Measurements from ENCODE around the gene SND1. TPM values are rescaled to one million over a fixed set of nuclear protein-coding genes. Genes with fewer than 3 reads are reported as not detected.

SND1 gene
- total and polyA plus RNA-seq, 2 donors (not counting 3 experiments of a cell fraction or from before 2014, with no cell fraction given): 116 to 249 TPM

DNA sequence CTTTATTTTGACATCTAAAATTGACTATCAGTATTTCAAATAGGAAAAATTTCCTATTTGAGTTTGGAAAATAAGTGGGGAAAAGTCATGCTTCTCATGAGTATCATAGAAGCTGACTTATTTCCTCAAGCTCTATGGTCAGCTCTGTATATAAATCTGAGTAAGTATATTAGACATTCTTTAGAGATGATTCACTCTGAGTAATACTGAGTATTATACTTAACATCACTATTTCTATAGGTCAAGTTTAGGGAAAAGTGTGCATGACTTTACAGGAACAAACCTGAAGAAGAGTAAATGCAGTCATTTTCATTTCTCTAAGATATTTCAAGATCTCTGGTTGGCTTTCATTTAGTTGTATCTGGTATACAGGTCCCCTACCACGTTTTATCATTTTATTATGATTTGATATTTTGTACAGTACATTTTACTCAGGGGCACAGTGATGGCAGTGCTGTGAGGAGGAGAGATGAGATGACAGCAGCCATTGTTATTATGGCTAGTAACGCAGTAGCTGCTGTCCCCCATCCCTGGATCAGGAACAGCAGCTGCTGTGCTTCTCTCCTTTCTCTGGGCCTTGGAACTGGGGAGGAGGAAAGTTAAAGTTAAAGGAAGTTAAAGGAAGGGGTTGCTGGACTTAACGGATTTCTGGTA is 15.2 kb downstream of the SND1 start:
- H3K27ac ChIP-seq (ENCODE audit: insufficient read depth, low read depth, low read length): peak overlapping the region; percentile 93
- TF ChIP-seq FOS (IDR thresholded peaks at IDR 0.05; ENCODE audit: borderline replicate concordance, insufficient read depth, low read length) (peak; percentile 96), JUN (IDR thresholded peaks at IDR 0.05; ENCODE audit: borderline replicate concordance, insufficient read depth, insufficient read length, low read depth) (peak; percentile 85), POLR2AphosphoS5 (IDR thresholded peaks at IDR 0.05; ENCODE audit: insufficient read depth, low read depth, low read length) (no peak)
- H4K20me1 ChIP-seq (replicated peaks; ENCODE audit: control insufficient read depth, extremely low read depth, insufficient read depth, low read length): peaks cover 3% of the 10 kb centered on the region
- POLR2A ChIA-PET: interaction anchor here (0.9 kb wide), 1 partner anchor 81 kb away, joined by 3 read pairs; the partner anchor contains the start of gene GCC1
- no peak overlapping the region for H2AFZ ChIP-seq (ENCODE audit: low read depth, low read length)
- H3K27me3 ChIP-seq (ENCODE audit: control insufficient read depth in 2 of 2, insufficient read depth in 2 of 2, low read length in 2 of 2): no peaks in the 10 kb centered on the region
- no peaks in the 10 kb centered on the region for H3K9me3 ChIP-seq (replicated peaks; ENCODE audit: control insufficient read depth, insufficient read depth, low read length)
- H3K9ac ChIP-seq (replicated peaks; ENCODE audit: extremely low read depth, insufficient read depth, low read length): peak overlapping the region; percentile 44
- H3K4me1 ChIP-seq (ENCODE audit: control insufficient read depth, extremely low read depth, insufficient read depth, low read length): peaks cover 37% of the 10 kb centered on the region
- DNase-seq (ENCODE audit: low read depth, low spot score): peak; percentile 61
- FAIRE-seq: peak; percentile 68
- peak overlapping the region; percentile 76 for H3K4me2 ChIP-seq (ENCODE audit: insufficient read depth, low read length)
- peaks cover 0 to 2% of the 10 kb centered on the region in 2 experiments for H3K36me3 ChIP-seq (ENCODE audit: control insufficient read depth in 2 of 2, extremely low read depth in 1 of 2, insufficient read depth in 2 of 2, low read length in 2 of 2)
- H3K4me3 ChIP-seq (replicated peaks in 1 of 3; ENCODE audit: insufficient read depth in 1 of 3, low read depth in 1 of 3, low read length in 3 of 3): peak overlapping the region in 1 of 3 experiments; percentile 1
- intact Hi-C loops (cut with micrococcal nuclease) (loop anchor here (1.0 kb wide), 2 partner anchors 8 to 13 kb away; no protein-coding TSS in a partner anchor), dilution Hi-C loops (cut with MboI; ENCODE audit: extremely low pct_ligation_motif_present, low sequenced_read_pairs) (no loop called here)
- CTCF ChIA-PET: interaction anchor here (0.6 to 2.1 kb wide), 10 partner anchors 9 to 542 kb away, joined by 3 to 14 read pairs (median 6); partner anchors contain the start of gene ARF5
- BruUV-seq (replicated peaks): TSS peak; percentile 86
- H3K79me2 ChIP-seq (ENCODE audit: control insufficient read depth, insufficient read depth, low read length): peaks cover 88% of the 10 kb centered on the region
- no peaks in the 10 kb centered on the region for H3K9me1 ChIP-seq (replicated peaks; ENCODE audit: control insufficient read depth, extremely low read depth, insufficient read depth, low read length)

- TF ChIP-seq POLR2AphosphoS5 (IDR thresholded peaks at IDR 0.05; ENCODE audit: insufficient read depth, low read depth, low read length) (no peak), POLR2A (IDR thresholded peaks at IDR 0.05; ENCODE audit: low read depth, low read length) (no peak), FOS (IDR thresholded peaks at IDR 0.05; ENCODE audit: borderline replicate concordance, insufficient read depth, low read length) (peak; percentile 36)
- intact Hi-C loops (cut with micrococcal nuclease) (loop anchor here (1.0 kb wide), 2 partner anchors 7 to 14 kb away; no protein-coding TSS in a partner anchor), dilution Hi-C loops (cut with MboI; ENCODE audit: extremely low pct_ligation_motif_present, low sequenced_read_pairs) (no loop called here)
- H3K9me1 ChIP-seq (replicated peaks; ENCODE audit: control insufficient read depth, extremely low read depth, insufficient read depth, low read length): no peaks in the 10 kb centered on the region
- peaks cover 37% of the 10 kb centered on the region for H3K4me1 ChIP-seq (ENCODE audit: control insufficient read depth, extremely low read depth, insufficient read depth, low read length)
- FAIRE-seq (peak; percentile 71), DNase-seq (ENCODE audit: low read depth, low spot score) (peak; percentile 34)
- no peak overlapping the region for H2AFZ ChIP-seq (ENCODE audit: low read depth, low read length)
- H3K9me3 ChIP-seq (replicated peaks; ENCODE audit: control insufficient read depth, insufficient read depth, low read length): no peaks in the 10 kb centered on the region
- H3K27ac ChIP-seq (ENCODE audit: insufficient read depth, low read depth, low read length): peak overlapping the region; percentile 93
- no TSS peak for BruUV-seq (replicated peaks)
- H3K79me2 ChIP-seq (ENCODE audit: control insufficient read depth, insufficient read depth, low read length): peaks cover 87% of the 10 kb centered on the region
- no peak overlapping the region for H3K9ac ChIP-seq (replicated peaks; ENCODE audit: extremely low read depth, insufficient read depth, low read length)
- H4K20me1 ChIP-seq (replicated peaks; ENCODE audit: control insufficient read depth, extremely low read depth, insufficient read depth, low read length): peaks cover 3% of the 10 kb centered on the region
- H3K4me2 ChIP-seq (ENCODE audit: insufficient read depth, low read length): peak overlapping the region; percentile 76
- no peak overlapping the region for H3K4me3 ChIP-seq (replicated peaks in 1 of 3; ENCODE audit: insufficient read depth in 1 of 3, low read depth in 1 of 3, low read length in 3 of 3)
- H3K36me3 ChIP-seq (ENCODE audit: control insufficient read depth in 2 of 2, extremely low read depth in 1 of 2, insufficient read depth in 2 of 2, low read length in 2 of 2): peaks cover 0 to 2% of the 10 kb centered on the region in 2 experiments
- ChIA-PET CTCF (interaction anchor here (1.6 to 2.1 kb wide), 2 partner anchors 11 to 22 kb away, joined by 5 to 9 read pairs; no protein-coding TSS in a partner anchor), POLR2A (no interaction called here)
- no peaks in the 10 kb centered on the region for H3K27me3 ChIP-seq (ENCODE audit: control insufficient read depth in 2 of 2, insufficient read depth in 2 of 2, low read length in 2 of 2)
Measured at GRCh38 chr7:127667759-127668530, 16.0 kb downstream of the SND1 start.

Data from endothelial cell of umbilical vein (primary cell).